Activated CD8-positive, alpha-beta memory T cell treated with anti-CD3 and anti-CD28 coated beads, Interleukin-2, amount 50 U/mL, for 24 hours (primary cell): ENCODE measurements around the gene TAX1BP3.

Experiments
- DNase-seq: peaks from one replicate; pipeline ENCODE4 v3.0.0-alpha.2; 2020; ENCODE audit errors: extremely low read depth

TAX1BP3 gene

GRCh38 chr17:3657874-3658783 is 10.2 kb downstream of the TAX1BP3 start:
- no peak for DNase-seq

GRCh38 chr17:3657588-3657869 is 10.8 kb downstream of the TAX1BP3 start:
- DNase-seq = no peak

GRCh38 chr17:3656755-3657587 is 11.4 kb downstream of the TAX1BP3 start:
- no peak for DNase-seq

GRCh38 chr17:3656353-3656752 is 12.0 kb downstream of the TAX1BP3 start:
- no peak for DNase-seq

- DNase-seq = no peak
Measured at GRCh38 chr17:3655766-3656165, 12.6 kb downstream of the TAX1BP3 start.

- DNase-seq = no peak
Measured at GRCh38 chr17:3647769-3648555, 20.4 kb downstream of the TAX1BP3 start.

GRCh38 chr17:3647251-3647650 is 21.1 kb downstream of the TAX1BP3 start:
- DNase-seq = no peak

GRCh38 chr17:3645310-3645709 is 23.1 kb downstream of the TAX1BP3 start:
- DNase-seq = no peak

GRCh38 chr17:3643889-3644349 is 24.5 kb downstream of the TAX1BP3 start:
- no peak for DNase-seq

- DNase-seq = no peak
Measured at GRCh38 chr17:3641717-3642486, 26.5 kb downstream of the TAX1BP3 start.

- no peak for DNase-seq
Measured at GRCh38 chr17:3641014-3641413, 27.4 kb downstream of the TAX1BP3 start.

GRCh38 chr17:3639981-3640596 is 28.3 kb downstream of the TAX1BP3 start:
- DNase-seq = no peak

- DNase-seq = no peak
Measured at GRCh38 chr17:3636908-3637373, 31.4 kb downstream of the TAX1BP3 start.

GRCh38 chr17:3636154-3636907 is 32.0 kb downstream of the TAX1BP3 start, which contains the start of the genes CTNS and SHPK:
Gene CTNS, plus strand, starts transcription at chr17:3636760. Its CDS starts 3,447 bp downstream, at chr17:3640207.
Gene SHPK, minus strand, starts transcription at chr17:3636250. Its CDS starts 31 bp downstream, at chr17:3636219.
- DNase-seq = peak; percentile 80

- DNase-seq = no peak
Measured at GRCh38 chr17:3635474-3636153, 32.8 kb downstream of the TAX1BP3 start.

GRCh38 chr17:3632287-3632686 is 36.1 kb downstream of the TAX1BP3 start:
- DNase-seq = no peak

- DNase-seq = no peak
Measured at GRCh38 chr17:3630781-3631180, 37.6 kb downstream of the TAX1BP3 start.

- DNase-seq = no peak
Measured at GRCh38 chr17:3627769-3628167, 40.6 kb downstream of the TAX1BP3 start.
